GM12865 (cell line): Measurements from ENCODE around the gene FAM114A1.
A peak's percentile ranks its signal among the peaks of the same experiment; 100 is the strongest.

ENCODE experiments used
- DNase-seq: peaks from one replicate; pipeline ENCODE4 v3.0.0; 2010; ENCODE audit warnings: low read depth
- H3K4me3 ChIP-seq: 2 replicates; pipeline ENCODE4 v1.5.1; 2011; ENCODE audit warnings: mild to moderate bottlenecking, low read depth, low read length, control low read depth
- CTCF ChIP-seq: IDR thresholded peaks from 2 replicates; pipeline ENCODE4 v1.5.1; 2011; ENCODE audit warnings: low read length, control low read depth, low read depth, inconsistent platforms; ENCODE audit not compliant: insufficient read depth; ENCODE audit errors: missing control alignments

FAM114A1 gene

GRCh38 chr4:38979081-38979480 is 111.5 kb downstream of the FAM114A1 start:
- no peak for TF ChIP-seq CTCF
- H3K4me3 ChIP-seq = no peak overlapping the region
- no peak for DNase-seq

GRCh38 chr4:38979511-38980230 is 112.1 kb downstream of the FAM114A1 start:
- TF ChIP-seq CTCF = no peak
- no peak for DNase-seq
- no peak overlapping the region for H3K4me3 ChIP-seq

GRCh38 chr4:38980903-38981676 is 113.5 kb downstream of the FAM114A1 start:
- no peak overlapping the region for H3K4me3 ChIP-seq
- no peak for TF ChIP-seq CTCF
- peak; percentile 54 for DNase-seq

GRCh38 chr4:38982361-38983095 is 114.9 kb downstream of the FAM114A1 start:
- no peak overlapping the region for H3K4me3 ChIP-seq
- no peak for DNase-seq
- TF ChIP-seq CTCF = no peak

GRCh38 chr4:38983291-38983690 is 115.7 kb downstream of the FAM114A1 start:
- TF ChIP-seq CTCF = no peak
- DNase-seq = no peak
- no peak overlapping the region for H3K4me3 ChIP-seq

GRCh38 chr4:38983787-38984598 is 116.4 kb downstream of the FAM114A1 start:
- DNase-seq = no peak
- H3K4me3 ChIP-seq = no peak overlapping the region
- no peak for TF ChIP-seq CTCF
